HEK293 (cell line): ENCODE measurements around the gene AHRR.

Experiments
- CTCF ChIA-PET: fragments of 350-600 bp; formaldehyde crosslinking; extraction: SDS; loops from one replicate; lab custom pipeline; 2021; ENCODE audit warnings: antibody characterized with exemption; lab: Yijun Ruan, JAX
- POLR2A ChIA-PET: fragments of 300-600 bp; formaldehyde crosslinking; extraction: SDS; loops from one replicate; lab custom pipeline; 2020; ENCODE audit warnings: antibody characterized with exemption, inconsistent platforms; lab: Yijun Ruan, JAX
- H3K27ac ChIP-seq: fragments of 200-500 bp; sonication (Bioruptor generic); 2 replicates; pipeline ENCODE4 v1.5.1; 2014; ENCODE audit warnings: low read depth, low read length, control low read depth, inconsistent platforms; ENCODE audit errors: extremely low read depth
- H3K36me3 ChIP-seq, 2 experiments: fragments of 200-500 bp in 1 of 2; sonication (Bioruptor generic) in 1 of 2; 1 replicate in 1 of 2; 2 replicates in 1 of 2; pipeline ENCODE4 v1.5.1; 2014 to 2017; ENCODE audit warnings: inconsistent platforms in 2 of 2, low read length in 2 of 2; ENCODE audit not compliant: control insufficient read depth in 2 of 2, insufficient read depth in 1 of 2
- H3K4me1 ChIP-seq: fragments of 200-500 bp; sonication (Bioruptor generic); 2 replicates; pipeline ENCODE4 v1.5.1; 2014; ENCODE audit warnings: mild to moderate bottlenecking, low read length, inconsistent platforms; ENCODE audit not compliant: control insufficient read depth, insufficient read depth
- H3K4me3 ChIP-seq: 2 replicates; pipeline ENCODE4 v1.5.1; 2011; ENCODE audit warnings: low read depth, mild to moderate bottlenecking, control low read depth, low read length, moderate library complexity
- H3K9me3 ChIP-seq: fragments of 200-500 bp; sonication (Bioruptor generic); 2 replicates; pipeline ENCODE4 v1.5.1; 2014; ENCODE audit warnings: low read depth, low read length, inconsistent platforms; ENCODE audit not compliant: control insufficient read depth, insufficient read depth
- KLF16 ChIP-seq: fragments of 450-650 bp; formaldehyde crosslinking; IDR thresholded peaks from 2 replicates; pipeline ENCODE4 v1.5.1; 2017; ENCODE audit warnings: missing biosample characterization, missing genetic modification characterization
- REST ChIP-seq: fragments of 450-650 bp; formaldehyde crosslinking; IDR thresholded peaks from 2 replicates; pipeline ENCODE4 v1.5.1; 2016; ENCODE audit warnings: missing biosample characterization, missing genetic modification characterization
- YY1 ChIP-seq: fragments of 450-650 bp; formaldehyde crosslinking; IDR thresholded peaks from 2 replicates; pipeline ENCODE4 v1.5.1; 2018; ENCODE audit warnings: missing biosample characterization, missing genetic modification characterization
- ZBTB11 ChIP-seq: fragments of 450-650 bp; formaldehyde crosslinking; conservative IDR thresholded peaks from 2 replicates; pipeline ENCODE4 v1.5.1; 2016; ENCODE audit warnings: low read depth, missing biosample characterization, missing genetic modification characterization
- ZBTB21 ChIP-seq: fragments of 450-650 bp; formaldehyde crosslinking; IDR thresholded peaks from 2 replicates; pipeline ENCODE4 v1.5.1; 2017; ENCODE audit warnings: missing biosample characterization, missing genetic modification characterization
- ZFHX2 ChIP-seq: fragments of 450-650 bp; formaldehyde crosslinking; conservative IDR thresholded peaks from 2 replicates; pipeline ENCODE4 v1.5.1; 2016; ENCODE audit warnings: missing biosample characterization, missing genetic modification characterization
- ZFP3 ChIP-seq: fragments of 450-650 bp; formaldehyde crosslinking; IDR thresholded peaks from 2 replicates; pipeline ENCODE4 v1.5.1; 2016; ENCODE audit warnings: low read depth, missing biosample characterization, missing genetic modification characterization
- ZFP41 ChIP-seq: fragments of 450-650 bp; formaldehyde crosslinking; IDR thresholded peaks from 2 replicates; pipeline ENCODE4 v1.5.1; 2016; ENCODE audit warnings: missing biosample characterization, missing genetic modification characterization, borderline replicate concordance
- ZNF114 ChIP-seq: fragments of 450-650 bp; formaldehyde crosslinking; IDR thresholded peaks from 2 replicates; pipeline ENCODE4 v1.5.0; 2017; ENCODE audit warnings: missing biosample characterization, missing genetic modification characterization
- ZNF121 ChIP-seq: fragments of 450-650 bp; formaldehyde crosslinking; IDR thresholded peaks from 2 replicates; pipeline ENCODE4 v1.5.1; 2016; ENCODE audit warnings: missing biosample characterization, missing genetic modification characterization
- ZNF18 ChIP-seq: fragments of 450-650 bp; formaldehyde crosslinking; IDR thresholded peaks from 2 replicates; pipeline ENCODE4 v1.5.1; 2016; ENCODE audit warnings: missing biosample characterization, missing genetic modification characterization
- ZNF223 ChIP-seq: fragments of 450-650 bp; formaldehyde crosslinking; IDR thresholded peaks from 2 replicates; pipeline ENCODE4 v1.5.1; 2016; ENCODE audit warnings: missing biosample characterization, missing genetic modification characterization
- ZNF544 ChIP-seq: fragments of 450-650 bp; formaldehyde crosslinking; IDR thresholded peaks from 2 replicates; pipeline ENCODE4 v1.5.0; 2017; ENCODE audit warnings: missing biosample characterization, missing genetic modification characterization
- ZNF585B ChIP-seq: fragments of 450-650 bp; formaldehyde crosslinking; IDR thresholded peaks from 2 replicates; pipeline ENCODE4 v1.5.1; 2016; ENCODE audit warnings: missing biosample characterization, missing genetic modification characterization

Gene AHRR

GRCh38 chr5:481347-481746 is 159.8 kb downstream of the AHRR start:
- no peak overlapping the region for H3K27ac ChIP-seq
- CTCF ChIA-PET = no interaction called here
- H3K36me3 ChIP-seq = no peaks in the 10 kb centered on the region; a peak in 1 of 3 replicates
- POLR2A ChIA-PET = no interaction called here
- no peaks in the 10 kb centered on the region for H3K4me1 ChIP-seq
- no peaks in the 10 kb centered on the region for H3K9me3 ChIP-seq
- H3K4me3 ChIP-seq = no peak overlapping the region
- TF ChIP-seq ZBTB11 (tag by site-specific recombination) (no peak), ZNF585B (tag by site-specific recombination) (no peak), KLF16 (tag by site-specific recombination) (no peak), REST (no peak), ZBTB21 (tag by site-specific recombination) (no peak), ZFP3 (tag by site-specific recombination) (no peak), ZFP41 (no peak), ZNF223 (tag by site-specific recombination) (no peak), ZNF114 (tag by site-specific recombination) (no peak)

- TF ChIP-seq ZNF121 (tag by site-specific recombination) (no peak), YY1 (no peak), ZFHX2 (no peak)
- Histone ChIP-seq H3K4me3 (no peak overlapping the region), H3K36me3 (no peaks in the 10 kb centered on the region; a peak in 1 of 3 replicates), H3K27ac (no peak overlapping the region), H3K4me1 (no peaks in the 10 kb centered on the region), H3K9me3 (no peaks in the 10 kb centered on the region)
- ChIA-PET POLR2A (no interaction called here), CTCF (no interaction called here)
Observed at GRCh38 chr5:482021-482420, 160.5 kb downstream of the AHRR start.

GRCh38 chr5:482506-482905 is 161.0 kb downstream of the AHRR start:
- TF ChIP-seq ZNF544 (tag by site-specific recombination) = no peak
- Histone ChIP-seq H3K27ac (no peak overlapping the region), H3K36me3 (no peaks in the 10 kb centered on the region; a peak in 1 of 3 replicates), H3K4me1 (no peaks in the 10 kb centered on the region), H3K9me3 (no peaks in the 10 kb centered on the region), H3K4me3 (no peak overlapping the region)
- POLR2A ChIA-PET = no interaction called here
- CTCF ChIA-PET = no interaction called here

GRCh38 chr5:483011-483410 is 161.5 kb downstream of the AHRR start:
- TF ChIP-seq ZNF18 (tag by site-specific recombination) = no peak
- TF ChIP-seq, all 188 proteins: peak for 0
- no peaks in the 10 kb centered on the region for H3K9me3 ChIP-seq
- H3K4me1 ChIP-seq = no peaks in the 10 kb centered on the region
- ChIA-PET POLR2A (no interaction called here), CTCF (no interaction called here)
- no peak overlapping the region for H3K27ac ChIP-seq
- no peaks in the 10 kb centered on the region; a peak in 1 of 3 replicates for H3K36me3 ChIP-seq
- H3K4me3 ChIP-seq = no peak overlapping the region
